Stimulated activated naive CD8-positive, alpha-beta T cell treated with anti-CD3 and anti-CD28 coated beads, Interleukin-15, amount 100 ng/mL, for 72 hours (primary cell): ENCODE data around the gene IL12RB2.

Experiments used
- ATAC-seq: fragments of 150-1000 bp; cut with Tn5 transposase; 2 replicates; pipeline ENCODE4 v1.10.0; 2021; ENCODE audit warnings: mild to moderate bottlenecking, moderate library complexity
- DNase-seq, 2 donors: peaks; one replicate each; pipeline ENCODE4 v3.0.0; 2021 to 2022
- H3K27ac Mint-ChIP-seq, 2 donors: one replicate each; pipeline ENCODE4 v1.8.0; 2022; ENCODE audit warnings: mild to moderate bottlenecking in 2 of 2, mixed read lengths in 2 of 2, moderate library complexity in 2 of 2
- H3K27me3 Mint-ChIP-seq: one replicate; pipeline ENCODE4 v1.8.0; 2022; ENCODE audit warnings: mixed read lengths
- H3K4me1 Mint-ChIP-seq: one replicate; pipeline ENCODE4 v1.8.0; 2022; ENCODE audit warnings: mild to moderate bottlenecking, mixed read lengths
- H3K4me3 Mint-ChIP-seq, 2 donors: one replicate each; pipeline ENCODE4 v1.8.0; 2022; ENCODE audit warnings: mild to moderate bottlenecking in 2 of 2, mixed read lengths in 2 of 2, moderate library complexity in 1 of 2
- H3K9me3 Mint-ChIP-seq, 2 donors: one replicate each; pipeline ENCODE4 v1.8.0; 2022; ENCODE audit warnings: mixed read lengths in 2 of 2

IL12RB2 gene

GRCh38 chr1:67418839-67419586, 111.3 kb downstream of the IL12RB2 start:
- H3K4me3 Mint-ChIP-seq = peak overlapping the region in 1 of 2 donors; percentile 30
- ATAC-seq = no peak
- no peaks in the 10 kb centered on the region for H3K27me3 Mint-ChIP-seq
- DNase-seq = no peak
- H3K9me3 Mint-ChIP-seq = no peaks in the 10 kb centered on the region
- H3K4me1 Mint-ChIP-seq = peaks cover 86% of the 10 kb centered on the region
- H3K27ac Mint-ChIP-seq = peak overlapping the region in 1 of 2 donors; percentile 54

GRCh38 chr1:67420835-67421492, 113.3 kb downstream of the IL12RB2 start:
- Mint-ChIP-seq H3K9me3 (no peaks in the 10 kb centered on the region), H3K4me1 (peaks cover 92% of the 10 kb centered on the region), H3K4me3 (peak overlapping the region; percentile 13 to 36), H3K27me3 (no peaks in the 10 kb centered on the region), H3K27ac (peak overlapping the region; percentile 2 to 12)
- ATAC-seq (no peak), DNase-seq (no peak)

- no peaks in the 10 kb centered on the region for H3K9me3 Mint-ChIP-seq
- H3K4me3 Mint-ChIP-seq = peak overlapping the region; percentile 91 to 100
- no peak for ATAC-seq
- no peak for DNase-seq
- peaks cover 62% of the 10 kb centered on the region for H3K4me1 Mint-ChIP-seq
- no peaks in the 10 kb centered on the region for H3K27me3 Mint-ChIP-seq
- H3K27ac Mint-ChIP-seq = peak overlapping the region; percentile 67 to 74
Observed at GRCh38 chr1:67427465-67427864, 119.8 kb downstream of the IL12RB2 start.

- Mint-ChIP-seq H3K27me3 (no peaks in the 10 kb centered on the region), H3K9me3 (no peaks in the 10 kb centered on the region), H3K4me3 (peak overlapping the region; percentile 91 to 100), H3K4me1 (peaks cover 60% of the 10 kb centered on the region), H3K27ac (peak overlapping the region; percentile 100)
- ATAC-seq = no peak
- DNase-seq = no peak
Observed at GRCh38 chr1:67427947-67428346, 120.3 kb downstream of the IL12RB2 start.

GRCh38 chr1:67429011-67429527, 121.4 kb downstream of the IL12RB2 start:
- ATAC-seq = no peak
- DNase-seq = peak; percentile 42 to 57
- no peaks in the 10 kb centered on the region for H3K27me3 Mint-ChIP-seq
- H3K9me3 Mint-ChIP-seq = no peaks in the 10 kb centered on the region
- peaks cover 60% of the 10 kb centered on the region for H3K4me1 Mint-ChIP-seq
- peak overlapping the region; percentile 91 to 100 for H3K4me3 Mint-ChIP-seq
- H3K27ac Mint-ChIP-seq = peak overlapping the region; percentile 100

GRCh38 chr1:67429528-67430357, 122.1 kb downstream of the IL12RB2 start:
- DNase-seq = peak; percentile 31 to 41
- Mint-ChIP-seq H3K27me3 (no peaks in the 10 kb centered on the region), H3K4me3 (peak overlapping the region; percentile 91 to 100), H3K27ac (peak overlapping the region; percentile 100), H3K9me3 (no peaks in the 10 kb centered on the region), H3K4me1 (peaks cover 61% of the 10 kb centered on the region)
- ATAC-seq = peak; percentile 2

- Mint-ChIP-seq H3K27ac (peak within 1 kb of the TSS; percentile 100), H3K4me3 (peak within 1 kb of the TSS; percentile 91 to 100), H3K4me1 (peaks cover 58% of the 10 kb centered on the region), H3K9me3 (no peaks in the 10 kb centered on the region), H3K27me3 (no peaks in the 10 kb centered on the region)
- DNase-seq (peak; percentile 94 to 97), ATAC-seq (peak; percentile 94)
Observed at GRCh38 chr1:67430358-67431155, 122.9 kb downstream of the IL12RB2 start, which contains the start of gene SERBP1. SERBP1 (minus strand) TSS chr1:67430402; CDS start chr1:67430300, 102 bp downstream.

GRCh38 chr1:67431156-67431765, 123.6 kb downstream of the IL12RB2 start:
- DNase-seq (no peak), ATAC-seq (no peak)
- Mint-ChIP-seq H3K27me3 (no peaks in the 10 kb centered on the region), H3K4me1 (peaks cover 51% of the 10 kb centered on the region), H3K4me3 (peak overlapping the region; percentile 91 to 100), H3K27ac (peak overlapping the region; percentile 100), H3K9me3 (no peaks in the 10 kb centered on the region)

- H3K9me3 Mint-ChIP-seq = no peaks in the 10 kb centered on the region
- H3K4me1 Mint-ChIP-seq = peaks cover 47% of the 10 kb centered on the region
- H3K27me3 Mint-ChIP-seq = no peaks in the 10 kb centered on the region
- DNase-seq = no peak
- H3K4me3 Mint-ChIP-seq = peak overlapping the region; percentile 65 to 91
- peak overlapping the region; percentile 54 to 56 for H3K27ac Mint-ChIP-seq
- no peak for ATAC-seq
Observed at GRCh38 chr1:67431869-67432578, 124.4 kb downstream of the IL12RB2 start.

- ATAC-seq (no peak), DNase-seq (no peak)
- Mint-ChIP-seq H3K27ac (peak overlapping the region; percentile 88 to 91), H3K27me3 (no peaks in the 10 kb centered on the region), H3K4me1 (peaks cover 41% of the 10 kb centered on the region), H3K4me3 (peak overlapping the region in 1 of 2 donors; percentile 59), H3K9me3 (no peaks in the 10 kb centered on the region)
Observed at GRCh38 chr1:67432745-67433144, 125.1 kb downstream of the IL12RB2 start.

GRCh38 chr1:67433837-67434236, 126.2 kb downstream of the IL12RB2 start:
- no peaks in the 10 kb centered on the region for H3K9me3 Mint-ChIP-seq
- H3K4me3 Mint-ChIP-seq = peak overlapping the region; percentile 34 to 59
- DNase-seq = no peak
- peak overlapping the region in 1 of 2 donors; percentile 88 for H3K27ac Mint-ChIP-seq
- ATAC-seq = no peak
- no peaks in the 10 kb centered on the region for H3K27me3 Mint-ChIP-seq
- peaks cover 41% of the 10 kb centered on the region for H3K4me1 Mint-ChIP-seq

GRCh38 chr1:67434491-67434890, 126.8 kb downstream of the IL12RB2 start:
- H3K4me3 Mint-ChIP-seq = no peak overlapping the region
- no peak overlapping the region for H3K27ac Mint-ChIP-seq
- DNase-seq = no peak
- no peak for ATAC-seq
- no peaks in the 10 kb centered on the region for H3K9me3 Mint-ChIP-seq
- no peaks in the 10 kb centered on the region for H3K27me3 Mint-ChIP-seq
- peaks cover 41% of the 10 kb centered on the region for H3K4me1 Mint-ChIP-seq

GRCh38 chr1:67436511-67437055, 128.9 kb downstream of the IL12RB2 start:
- H3K9me3 Mint-ChIP-seq = no peaks in the 10 kb centered on the region
- no peak for DNase-seq
- no peak for ATAC-seq
- no peaks in the 10 kb centered on the region for H3K27me3 Mint-ChIP-seq
- no peak overlapping the region for H3K27ac Mint-ChIP-seq
- peaks cover 47% of the 10 kb centered on the region for H3K4me1 Mint-ChIP-seq
- no peak overlapping the region for H3K4me3 Mint-ChIP-seq
